ENCODE data around the gene EMD.

DNA sequence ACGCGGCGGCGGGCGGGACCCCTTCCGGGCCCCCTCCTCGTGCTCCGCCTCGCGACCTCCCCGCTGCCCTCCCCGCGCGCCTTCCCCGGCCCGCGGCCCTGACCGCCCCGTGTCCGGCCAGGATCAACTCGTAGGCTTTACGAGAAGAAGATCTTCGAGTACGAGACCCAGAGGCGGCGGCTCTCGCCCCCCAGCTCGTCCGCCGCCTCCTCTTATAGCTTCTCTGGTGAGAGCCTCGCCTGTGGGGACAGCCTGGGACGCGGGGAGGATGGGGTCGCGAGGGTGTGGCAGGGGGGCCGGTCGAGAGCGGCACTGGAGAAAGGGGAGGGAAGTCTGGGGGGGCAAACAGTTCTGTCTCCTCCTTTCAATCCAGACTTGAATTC lies 465 bp downstream of the EMD start:
- TF ChIP-seq, protein P1, sequence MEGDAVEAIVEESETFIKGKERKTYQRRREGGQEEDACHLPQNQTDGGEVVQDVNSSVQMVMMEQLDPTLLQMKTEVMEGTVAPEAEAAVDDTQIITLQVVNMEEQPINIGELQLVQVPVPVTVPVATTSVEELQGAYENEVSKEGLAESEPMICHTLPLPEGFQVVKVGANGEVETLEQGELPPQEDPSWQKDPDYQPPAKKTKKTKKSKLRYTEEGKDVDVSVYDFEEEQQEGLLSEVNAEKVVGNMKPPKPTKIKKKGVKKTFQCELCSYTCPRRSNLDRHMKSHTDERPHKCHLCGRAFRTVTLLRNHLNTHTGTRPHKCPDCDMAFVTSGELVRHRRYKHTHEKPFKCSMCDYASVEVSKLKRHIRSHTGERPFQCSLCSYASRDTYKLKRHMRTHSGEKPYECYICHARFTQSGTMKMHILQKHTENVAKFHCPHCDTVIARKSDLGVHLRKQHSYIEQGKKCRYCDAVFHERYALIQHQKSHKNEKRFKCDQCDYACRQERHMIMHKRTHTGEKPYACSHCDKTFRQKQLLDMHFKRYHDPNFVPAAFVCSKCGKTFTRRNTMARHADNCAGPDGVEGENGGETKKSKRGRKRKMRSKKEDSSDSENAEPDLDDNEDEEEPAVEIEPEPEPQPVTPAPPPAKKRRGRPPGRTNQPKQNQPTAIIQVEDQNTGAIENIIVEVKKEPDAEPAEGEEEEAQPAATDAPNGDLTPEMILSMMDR (IDR thresholded peaks at IDR 0.05): no peak
- TF ChIP-seq POLR2A (IDR thresholded peaks at IDR 0.05): no peak

Measured in thyroid gland (tissue), 4 donors.